ENCODE data around the gene UBE2B.

Gene UBE2B

DNA sequence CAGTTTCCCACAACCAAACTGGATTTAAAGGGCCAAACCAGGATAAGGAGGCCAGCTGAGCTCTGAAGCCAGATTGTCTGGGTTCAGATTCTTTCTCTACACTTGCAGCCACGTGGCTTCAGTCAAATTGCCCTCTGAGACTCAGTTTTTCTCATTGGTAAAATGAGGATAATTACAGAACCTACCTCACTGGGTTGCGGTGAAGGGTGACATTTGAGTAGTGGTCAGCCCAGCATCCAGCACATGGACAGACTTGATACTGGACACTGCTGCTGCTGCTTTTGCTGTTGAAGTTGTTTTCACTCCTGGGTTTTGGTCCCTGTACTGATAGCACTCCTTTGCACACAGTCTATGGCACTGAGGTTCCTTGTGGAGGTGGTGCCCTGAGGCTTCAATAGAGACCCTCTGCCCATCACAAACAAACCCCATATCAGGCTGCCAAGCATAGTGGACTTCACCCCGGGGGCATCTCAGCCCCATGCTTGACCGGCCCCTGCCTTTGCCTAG, 66.0 kb downstream of the UBE2B start:
- DNase-seq (ENCODE audit: low read depth in 3 of 3) = no peak

DNA sequence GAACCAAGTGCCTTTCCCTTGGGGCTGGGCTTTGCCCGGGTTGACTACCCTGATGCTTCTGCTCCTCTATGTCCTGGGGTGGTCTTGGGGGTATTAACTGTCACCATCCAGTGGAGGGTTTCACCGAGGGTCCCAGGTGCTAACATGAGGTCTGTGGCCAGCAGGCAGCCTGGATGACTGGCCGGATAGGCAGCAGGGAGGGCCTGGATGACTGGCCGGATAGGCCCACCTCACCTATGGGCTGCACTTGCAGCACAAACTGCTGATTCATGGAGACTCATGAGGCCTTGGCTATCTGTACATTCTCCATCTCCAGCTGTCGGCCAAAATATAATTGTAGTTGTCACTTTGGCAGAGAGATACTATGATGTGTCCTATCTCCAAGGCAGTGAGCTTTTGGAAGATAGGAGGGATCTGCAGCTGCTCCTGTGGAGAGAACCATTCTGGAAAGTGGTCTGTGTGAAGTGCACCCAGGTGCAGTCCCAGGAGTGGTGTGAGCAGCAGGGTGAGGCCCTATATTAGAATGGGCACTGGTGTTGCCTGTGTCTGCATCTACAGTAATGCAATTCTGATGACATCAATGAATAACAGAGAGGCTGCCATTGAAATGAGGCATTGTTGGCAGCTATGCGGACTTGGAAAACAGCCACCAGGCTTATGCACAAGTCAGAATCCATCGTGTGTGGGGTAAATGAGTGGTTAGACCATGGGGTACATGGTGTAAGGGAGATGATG, 66.6 kb downstream of the UBE2B start:
- no peak for DNase-seq (ENCODE audit: low read depth in 3 of 3)

GRCh38 chr5:134438721-134439123, 67.4 kb downstream of the UBE2B start:
- DNase-seq (ENCODE audit: low read depth in 3 of 3) = no peak

- no peak for DNase-seq (ENCODE audit: low read depth in 3 of 3)
Measured at GRCh38 chr5:134439210-134439654, 67.9 kb downstream of the UBE2B start.

- DNase-seq (ENCODE audit: low read depth in 3 of 3) = no peak
Measured at GRCh38 chr5:134440201-134440755, 68.9 kb downstream of the UBE2B start.

Measured in stimulated activated CD4-positive, alpha-beta T cell treated with anti-CD3 and anti-CD28 coated beads, TNF-alpha, amount 100 ng/mL, for 48 hours (primary cell).